T-helper 2 cell (primary cell): Measurements from ENCODE around the gene ERO1B.
"Not testable (repeated sequence)": the region's sequence is repeated elsewhere in the genome, so short reads cannot be mapped to it uniquely, and the experiment has no call there.

Experiments
- DNase-seq, 5 experiments: peaks; one replicate each; pipeline versions ENCODE4 v3.0.0 to v3.0.0-alpha.2; 2012 to 2022

The ERO1B gene

GRCh38 chr1:236242568-236242967 lies 39.2 kb downstream of the ERO1B start:
- no peak for DNase-seq

GRCh38 chr1:236240675-236241074 lies 41.1 kb downstream of the ERO1B start:
- DNase-seq, result no peak

GRCh38 chr1:236239092-236239585 lies 42.6 kb downstream of the ERO1B start:
- DNase-seq, result no peak

GRCh38 chr1:236235116-236235515 lies 46.6 kb downstream of the ERO1B start:
- DNase-seq, result no peak

GRCh38 chr1:236228411-236228810 lies 53.3 kb downstream of the ERO1B start:
- no peak for DNase-seq

- DNase-seq, result no peak
These were observed 59.1 kb downstream of the ERO1B start for GRCh38 chr1:236222632-236223031.

GRCh38 chr1:236220473-236220872 lies 61.3 kb downstream of the ERO1B start:
- DNase-seq, result no peak

GRCh38 chr1:236214761-236215160 lies 67.0 kb downstream of the ERO1B start:
- no peak for DNase-seq

- DNase-seq, result no peak
These were observed 68.2 kb downstream of the ERO1B start for GRCh38 chr1:236213534-236213933.

GRCh38 chr1:236211815-236212214 lies 69.9 kb downstream of the ERO1B start:
- no peak for DNase-seq

GRCh38 chr1:236209713-236210112 lies 72.0 kb downstream of the ERO1B start:
- no peak for DNase-seq

- DNase-seq, result no peak
These were observed 72.6 kb downstream of the ERO1B start for GRCh38 chr1:236209185-236209584.

GRCh38 chr1:236207569-236207968 lies 74.2 kb downstream of the ERO1B start:
- DNase-seq, result no peak

GRCh38 chr1:236207121-236207520 lies 74.6 kb downstream of the ERO1B start:
- no peak for DNase-seq

GRCh38 chr1:236206548-236206947 lies 75.2 kb downstream of the ERO1B start:
- DNase-seq, result no peak

GRCh38 chr1:236204656-236205055 lies 77.1 kb downstream of the ERO1B start:
- DNase-seq, result no peak

- DNase-seq, result no peak
These were observed 77.7 kb downstream of the ERO1B start for GRCh38 chr1:236204039-236204438.

GRCh38 chr1:236201786-236202185 lies 80.0 kb downstream of the ERO1B start:
- DNase-seq, result no peak

GRCh38 chr1:236200925-236201324 lies 80.8 kb downstream of the ERO1B start:
- DNase-seq, result no peak

GRCh38 chr1:236193184-236193583 lies 88.6 kb downstream of the ERO1B start:
- no peak for DNase-seq

GRCh38 chr1:236188084-236188483 lies 93.7 kb downstream of the ERO1B start:
- DNase-seq, result not testable (repeated sequence)

GRCh38 chr1:236186471-236186870 lies 95.3 kb downstream of the ERO1B start:
- not testable (repeated sequence) for DNase-seq

GRCh38 chr1:236185687-236186086 lies 96.1 kb downstream of the ERO1B start:
- DNase-seq, result no peak

GRCh38 chr1:236181059-236181458 lies 100.7 kb downstream of the ERO1B start:
- DNase-seq, result no peak

GRCh38 chr1:236179634-236180033 lies 102.1 kb downstream of the ERO1B start:
- DNase-seq, result no peak
